GM12878 (cell line): ENCODE measurements around the gene NFATC3. TPM values are rescaled to one million over a fixed set of nuclear protein-coding genes. Genes with fewer than 3 reads are reported as not detected.

Experiments used
- IRF3 ChIP-seq: fragments of 450-650 bp; IDR thresholded peaks from 2 replicates; pipeline ENCODE4 v1.6.1; 2014; ENCODE audit warnings: mild to moderate bottlenecking
- KLF5 ChIP-seq: fragments of 450-650 bp; IDR thresholded peaks from 2 replicates; pipeline ENCODE4 v1.6.1; 2014; ENCODE audit warnings: mild to moderate bottlenecking; ENCODE audit not compliant: partially characterized antibody
- NRF1 ChIP-seq: conservative IDR thresholded peaks from 2 replicates; pipeline ENCODE4 v1.6.1; 2011; ENCODE audit warnings: mild to moderate bottlenecking, low read depth, low read length, improper control_type of control experiment
- POLR2AphosphoS5 ChIP-seq: IDR thresholded peaks from 2 replicates; pipeline ENCODE4 v1.6.1; 2011; ENCODE audit warnings: mild to moderate bottlenecking, low read length, inconsistent platforms
- POU2F2 ChIP-seq: IDR thresholded peaks from 3 replicates; pipeline ENCODE4 v1.6.1; 2011; ENCODE audit warnings: low read depth, mild to moderate bottlenecking, low read length, borderline replicate concordance
- RB1 ChIP-seq: fragments of 450-650 bp; formaldehyde crosslinking; IDR thresholded peaks from 2 replicates; pipeline ENCODE4 v1.6.1; 2017; ENCODE audit warnings: mild to moderate bottlenecking, borderline replicate concordance
- RUNX3 ChIP-seq: IDR thresholded peaks from 2 replicates; pipeline ENCODE4 v1.6.1; 2012; ENCODE audit warnings: low read length, inconsistent platforms
- SRF ChIP-seq, 2 experiments: IDR thresholded peaks; 2 replicates each; pipeline ENCODE4 v1.6.1; 2011; ENCODE audit warnings: low read depth in 2 of 2, low read length in 2 of 2, mild to moderate bottlenecking in 1 of 2, moderate library complexity in 1 of 2
- TARDBP ChIP-seq: IDR thresholded peaks from 2 replicates; pipeline ENCODE4 v1.6.1; 2016; ENCODE audit warnings: borderline replicate concordance
- ZNF274 ChIP-seq: IDR thresholded peaks from one replicate; pipeline ENCODE4 v1.8.0; 2011; ENCODE audit not compliant: insufficient read length, insufficient read depth
- ZNF622 ChIP-seq: fragments of 450-650 bp; IDR thresholded peaks from 2 replicates; pipeline ENCODE4 v1.6.1; 2017; ENCODE audit warnings: mild to moderate bottlenecking, inconsistent platforms
- polyA plus RNA-seq, 11 experiments: library from polyadenylated mRNA; depleted of rRNA in 4 of 11; unstranded in 6 of 11; stranded (reverse) in 5 of 11; fragments of >200 nt; fragmentation: Nextera tagmentation in 4 of 11; fragmentation: Illumina TruSeq in 1 of 11; extraction: Ambion mirVana in 4 of 11; extraction: Trizol in 1 of 11; gene quantifications; 1 replicate in 1 of 11; 2 replicates in 10 of 11; pipeline versions ENCODE4 v1.2.1 to v1.2.3, GENCODE V29; 2011 to 2016; ENCODE audit warnings: inconsistent platforms in 2 of 11, missing spikeins in 2 of 11, low read depth in 1 of 11
- total RNA-seq, 4 experiments: library from RNA; depleted of rRNA in 3 of 4; stranded (reverse); fragments of >200 nt in 3 of 4; fragmentation: Illumina TruSeq in 1 of 4; extraction: Trizol in 1 of 4; gene quantifications; 2 replicates each; pipeline versions ENCODE4 v1.2.1 to v1.2.3, GENCODE V29; 2013 to 2021
- TF ChIP-seq, protein P1 (sequence below): IDR thresholded peaks from 2 replicates; pipeline ENCODE4 v1.6.1; 2011; ENCODE audit warnings: borderline replicate concordance, low read depth, mild to moderate bottlenecking, moderate library complexity, low read length; ENCODE audit not compliant: insufficient read depth, poor library complexity, severe bottlenecking
- TF ChIP-seq, protein P2 (sequence below): fragments of 450-650 bp; formaldehyde crosslinking; IDR thresholded peaks from 2 replicates; pipeline ENCODE4 v1.4.0; 2020; ENCODE audit warnings: mild to moderate bottlenecking, moderate library complexity
- TF ChIP-seq, protein P3 (sequence below): fragments of 450-650 bp; IDR thresholded peaks from 2 replicates; pipeline ENCODE4 v1.6.1; 2017; ENCODE audit warnings: antibody characterized with exemption, mild to moderate bottlenecking, moderate library complexity

The NFATC3 gene
- total and polyA plus RNA-seq, 10 of the 15 experiments (the other 5 are each of a cell fraction or from before 2014, with no cell fraction given): 4.2 to 37.6 (median 24.9) TPM

DNA sequence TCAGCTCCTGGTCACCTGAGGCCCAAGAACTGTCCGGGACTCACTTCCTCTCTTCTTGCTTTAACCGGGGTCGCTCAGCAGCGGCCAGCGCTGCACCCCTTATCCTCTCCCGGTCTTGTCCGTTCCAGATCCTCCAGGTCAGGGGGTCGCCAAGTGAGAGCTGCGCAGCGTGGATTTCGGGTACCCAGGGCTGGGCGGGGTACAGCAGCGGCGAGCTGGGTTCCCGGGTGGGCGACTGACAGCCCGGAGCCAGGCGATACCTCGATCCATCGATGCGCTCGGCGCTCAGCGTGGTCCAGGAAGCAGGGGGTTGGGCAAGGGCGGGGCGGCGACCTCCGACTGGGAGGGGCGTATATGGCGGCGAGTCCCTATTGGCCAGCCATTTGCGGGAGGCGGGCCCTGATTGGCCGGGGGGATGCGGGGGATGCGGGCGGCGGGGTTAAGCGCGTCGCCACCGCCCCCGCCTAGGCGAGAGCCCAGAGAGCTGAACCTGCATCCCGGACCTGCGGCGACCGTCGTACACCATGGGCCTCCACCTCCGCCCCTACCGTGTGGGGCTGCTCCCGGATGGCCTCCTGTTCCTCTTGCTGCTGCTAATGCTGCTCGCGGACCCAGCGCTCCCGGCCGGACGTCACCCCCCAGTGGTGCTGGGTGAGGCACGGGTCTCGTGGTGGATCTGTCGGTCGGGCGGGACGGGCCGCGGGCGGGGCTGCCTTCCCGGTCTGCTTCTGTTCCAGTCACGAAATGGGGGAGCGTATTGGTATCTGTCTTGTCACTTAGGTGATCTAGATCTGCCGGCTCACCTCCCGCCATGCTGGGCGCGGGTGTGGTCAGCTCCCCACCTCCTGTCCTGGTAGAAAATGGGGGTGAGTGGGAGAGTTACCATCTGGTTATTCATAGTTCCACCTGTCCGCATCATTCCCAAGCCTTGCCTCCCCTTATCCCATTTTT is 160.0 kb downstream of the NFATC3 start, which contains the start of gene PLA2G15 (continued):
- TF ChIP-seq ZNF622 (no peak), POLR2AphosphoS5 (peak; percentile 52; the same call in 1 of the 2 replicates), ZNF274 (no peak), SRF (IDR thresholded peaks at IDR 0.05; ENCODE audit: low read depth in 2 of 2, low read length in 2 of 2) (peak; percentile 94 to 98), POU2F2 (0 out of 3 replicates have a peak, but pooled peaks have one; percentile 6), KLF5 (no peak), TARDBP (peak; percentile 84; the same call in 1 of the 2 replicates), NRF1 (no peak; the same call in 1 of the 2 replicates), RB1 (no peak; the same call in 1 of the 2 replicates), RUNX3 (no peak; the same call in 1 of the 2 replicates), IRF3 (0 out of 2 replicates have a peak, but pooled peaks have one; percentile 8)
- TF ChIP-seq, protein P1, sequence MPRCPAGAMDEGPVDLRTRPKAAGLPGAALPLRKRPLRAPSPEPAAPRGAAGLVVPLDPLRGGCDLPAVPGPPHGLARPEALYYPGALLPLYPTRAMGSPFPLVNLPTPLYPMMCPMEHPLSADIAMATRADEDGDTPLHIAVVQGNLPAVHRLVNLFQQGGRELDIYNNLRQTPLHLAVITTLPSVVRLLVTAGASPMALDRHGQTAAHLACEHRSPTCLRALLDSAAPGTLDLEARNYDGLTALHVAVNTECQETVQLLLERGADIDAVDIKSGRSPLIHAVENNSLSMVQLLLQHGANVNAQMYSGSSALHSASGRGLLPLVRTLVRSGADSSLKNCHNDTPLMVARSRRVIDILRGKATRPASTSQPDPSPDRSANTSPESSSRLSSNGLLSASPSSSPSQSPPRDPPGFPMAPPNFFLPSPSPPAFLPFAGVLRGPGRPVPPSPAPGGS: no peak
- TF ChIP-seq, protein P2, sequence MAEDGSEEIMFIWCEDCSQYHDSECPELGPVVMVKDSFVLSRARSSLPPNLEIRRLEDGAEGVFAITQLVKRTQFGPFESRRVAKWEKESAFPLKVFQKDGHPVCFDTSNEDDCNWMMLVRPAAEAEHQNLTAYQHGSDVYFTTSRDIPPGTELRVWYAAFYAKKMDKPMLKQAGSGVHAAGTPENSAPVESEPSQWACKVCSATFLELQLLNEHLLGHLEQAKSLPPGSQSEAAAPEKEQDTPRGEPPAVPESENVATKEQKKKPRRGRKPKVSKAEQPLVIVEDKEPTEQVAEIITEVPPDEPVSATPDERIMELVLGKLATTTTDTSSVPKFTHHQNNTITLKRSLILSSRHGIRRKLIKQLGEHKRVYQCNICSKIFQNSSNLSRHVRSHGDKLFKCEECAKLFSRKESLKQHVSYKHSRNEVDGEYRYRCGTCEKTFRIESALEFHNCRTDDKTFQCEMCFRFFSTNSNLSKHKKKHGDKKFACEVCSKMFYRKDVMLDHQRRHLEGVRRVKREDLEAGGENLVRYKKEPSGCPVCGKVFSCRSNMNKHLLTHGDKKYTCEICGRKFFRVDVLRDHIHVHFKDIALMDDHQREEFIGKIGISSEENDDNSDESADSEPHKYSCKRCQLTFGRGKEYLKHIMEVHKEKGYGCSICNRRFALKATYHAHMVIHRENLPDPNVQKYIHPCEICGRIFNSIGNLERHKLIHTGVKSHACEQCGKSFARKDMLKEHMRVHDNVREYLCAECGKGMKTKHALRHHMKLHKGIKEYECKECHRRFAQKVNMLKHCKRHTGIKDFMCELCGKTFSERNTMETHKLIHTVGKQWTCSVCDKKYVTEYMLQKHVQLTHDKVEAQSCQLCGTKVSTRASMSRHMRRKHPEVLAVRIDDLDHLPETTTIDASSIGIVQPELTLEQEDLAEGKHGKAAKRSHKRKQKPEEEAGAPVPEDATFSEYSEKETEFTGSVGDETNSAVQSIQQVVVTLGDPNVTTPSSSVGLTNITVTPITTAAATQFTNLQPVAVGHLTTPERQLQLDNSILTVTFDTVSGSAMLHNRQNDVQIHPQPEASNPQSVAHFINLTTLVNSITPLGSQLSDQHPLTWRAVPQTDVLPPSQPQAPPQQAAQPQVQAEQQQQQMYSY (CRISPR knock-in tag): no peak
- TF ChIP-seq, protein P3, sequence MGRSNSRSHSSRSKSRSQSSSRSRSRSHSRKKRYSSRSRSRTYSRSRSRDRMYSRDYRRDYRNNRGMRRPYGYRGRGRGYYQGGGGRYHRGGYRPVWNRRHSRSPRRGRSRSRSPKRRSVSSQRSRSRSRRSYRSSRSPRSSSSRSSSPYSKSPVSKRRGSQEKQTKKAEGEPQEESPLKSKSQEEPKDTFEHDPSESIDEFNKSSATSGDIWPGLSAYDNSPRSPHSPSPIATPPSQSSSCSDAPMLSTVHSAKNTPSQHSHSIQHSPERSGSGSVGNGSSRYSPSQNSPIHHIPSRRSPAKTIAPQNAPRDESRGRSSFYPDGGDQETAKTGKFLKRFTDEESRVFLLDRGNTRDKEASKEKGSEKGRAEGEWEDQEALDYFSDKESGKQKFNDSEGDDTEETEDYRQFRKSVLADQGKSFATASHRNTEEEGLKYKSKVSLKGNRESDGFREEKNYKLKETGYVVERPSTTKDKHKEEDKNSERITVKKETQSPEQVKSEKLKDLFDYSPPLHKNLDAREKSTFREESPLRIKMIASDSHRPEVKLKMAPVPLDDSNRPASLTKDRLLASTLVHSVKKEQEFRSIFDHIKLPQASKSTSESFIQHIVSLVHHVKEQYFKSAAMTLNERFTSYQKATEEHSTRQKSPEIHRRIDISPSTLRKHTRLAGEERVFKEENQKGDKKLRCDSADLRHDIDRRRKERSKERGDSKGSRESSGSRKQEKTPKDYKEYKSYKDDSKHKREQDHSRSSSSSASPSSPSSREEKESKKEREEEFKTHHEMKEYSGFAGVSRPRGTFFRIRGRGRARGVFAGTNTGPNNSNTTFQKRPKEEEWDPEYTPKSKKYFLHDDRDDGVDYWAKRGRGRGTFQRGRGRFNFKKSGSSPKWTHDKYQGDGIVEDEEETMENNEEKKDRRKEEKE: no peak
